Coronary artery (tissue), 2 donors: ENCODE data around the gene YJU2.
A peak's percentile ranks its signal among the peaks of the same experiment; 100 is the strongest.
"Not testable (repeated sequence)": the region's sequence is repeated elsewhere in the genome, so short reads cannot be mapped to it uniquely, and the experiment has no call there.

Experiments
- DNase-seq: peaks from one replicate; pipeline ENCODE4 v3.0.0-alpha.2; 2017; ENCODE audit warnings: low spot score
- H3K27ac ChIP-seq, 2 donors: fragments of 200-600 bp; sonication (generic); one replicate each; pipeline ENCODE4 v1.5.1; 2016 to 2019
- H3K4me3 ChIP-seq: fragments of 200-600 bp; sonication (generic); 2 replicates; pipeline ENCODE4 v1.5.1; 2016; ENCODE audit warnings: mild to moderate bottlenecking, moderate library complexity
- TF ChIP-seq, protein P1 (sequence below): fragments of 200-600 bp; sonication (generic); IDR thresholded peaks from one replicate; pipeline ENCODE4 v1.5.1; 2019; ENCODE audit warnings: antibody characterized with exemption

YJU2 gene

GRCh38 chr19:4279530-4280422, 32.9 kb downstream of the YJU2 start:
- H3K4me3 ChIP-seq = peak overlapping the region; percentile 51
- DNase-seq = no peak
- TF ChIP-seq, protein P1, sequence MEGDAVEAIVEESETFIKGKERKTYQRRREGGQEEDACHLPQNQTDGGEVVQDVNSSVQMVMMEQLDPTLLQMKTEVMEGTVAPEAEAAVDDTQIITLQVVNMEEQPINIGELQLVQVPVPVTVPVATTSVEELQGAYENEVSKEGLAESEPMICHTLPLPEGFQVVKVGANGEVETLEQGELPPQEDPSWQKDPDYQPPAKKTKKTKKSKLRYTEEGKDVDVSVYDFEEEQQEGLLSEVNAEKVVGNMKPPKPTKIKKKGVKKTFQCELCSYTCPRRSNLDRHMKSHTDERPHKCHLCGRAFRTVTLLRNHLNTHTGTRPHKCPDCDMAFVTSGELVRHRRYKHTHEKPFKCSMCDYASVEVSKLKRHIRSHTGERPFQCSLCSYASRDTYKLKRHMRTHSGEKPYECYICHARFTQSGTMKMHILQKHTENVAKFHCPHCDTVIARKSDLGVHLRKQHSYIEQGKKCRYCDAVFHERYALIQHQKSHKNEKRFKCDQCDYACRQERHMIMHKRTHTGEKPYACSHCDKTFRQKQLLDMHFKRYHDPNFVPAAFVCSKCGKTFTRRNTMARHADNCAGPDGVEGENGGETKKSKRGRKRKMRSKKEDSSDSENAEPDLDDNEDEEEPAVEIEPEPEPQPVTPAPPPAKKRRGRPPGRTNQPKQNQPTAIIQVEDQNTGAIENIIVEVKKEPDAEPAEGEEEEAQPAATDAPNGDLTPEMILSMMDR = no peak
- no peak overlapping the region for H3K27ac ChIP-seq

DNA sequence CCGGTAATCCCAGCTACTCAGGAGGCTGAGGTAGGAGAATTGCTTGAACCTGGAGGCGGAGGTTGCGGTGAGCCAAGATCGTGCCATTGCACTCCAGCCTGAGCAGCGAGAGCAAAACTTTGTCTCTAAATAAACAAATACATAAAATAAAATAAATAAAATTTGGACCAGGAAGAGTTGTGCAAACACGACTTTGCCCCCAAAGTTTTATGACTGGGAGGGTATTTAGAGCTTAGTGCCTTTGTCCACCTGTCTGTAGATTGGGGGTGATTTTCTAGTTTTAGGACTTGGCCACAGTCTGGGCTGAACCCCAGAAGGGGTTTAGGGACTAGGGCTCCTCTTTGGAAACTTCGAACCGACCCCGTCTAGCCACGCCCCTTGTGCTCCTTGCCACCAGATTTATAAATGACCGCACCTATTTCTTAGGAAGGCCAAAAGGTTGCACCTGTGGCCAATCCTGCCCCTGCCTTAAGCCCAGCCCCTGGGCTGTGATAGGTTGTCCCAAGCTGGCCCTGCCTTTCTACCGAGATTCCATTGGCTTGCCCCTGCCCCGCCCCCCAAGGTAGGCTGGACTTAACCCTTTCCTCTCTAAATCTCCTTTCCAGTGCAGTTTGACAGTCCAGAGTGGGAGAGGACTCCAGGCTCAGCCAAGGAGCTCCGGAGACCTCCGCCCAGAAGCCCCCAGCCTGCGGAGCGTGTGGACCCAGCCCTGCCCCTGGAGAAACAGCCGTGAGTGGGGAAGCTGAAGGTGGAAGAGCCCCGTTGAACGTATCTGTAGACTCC, 37.5 kb downstream of the YJU2 start:
- Histone ChIP-seq H3K27ac (no peak overlapping the region), H3K4me3 (no peak overlapping the region)
- TF ChIP-seq, protein P1 = no peak
- DNase-seq = no peak

GRCh38 chr19:4284974-4285373, 38.1 kb downstream of the YJU2 start:
- Histone ChIP-seq H3K27ac (no peak overlapping the region), H3K4me3 (no peak overlapping the region)
- DNase-seq = no peak
- TF ChIP-seq, protein P1 = no peak

DNA sequence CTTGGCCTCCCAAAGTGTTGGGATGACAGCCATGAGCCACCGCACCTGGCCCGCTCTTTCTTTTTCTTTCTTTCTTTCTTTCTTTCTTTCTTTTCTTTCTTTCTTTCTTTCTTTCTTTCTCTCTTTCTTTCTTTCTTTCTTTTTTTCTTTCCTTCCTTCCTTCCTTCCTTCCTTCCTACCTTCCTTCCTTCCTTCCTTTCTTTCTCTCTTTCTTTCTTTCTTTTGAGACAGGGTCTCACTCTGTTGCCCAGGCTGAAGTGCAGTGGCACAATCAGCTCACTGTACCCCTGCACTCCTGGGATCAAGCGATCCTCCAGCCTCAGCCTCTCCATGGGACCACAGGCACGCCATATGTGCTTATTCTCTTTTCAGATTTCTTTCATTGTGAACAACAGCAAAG, 39.3 kb downstream of the YJU2 start:
- H3K4me3 ChIP-seq, DNase-seq, H3K27ac ChIP-seq: not testable (repeated sequence)

GRCh38 chr19:4288091-4288777, 41.4 kb downstream of the YJU2 start:
- TF ChIP-seq, protein P1 = no peak
- DNase-seq = no peak
- no peak overlapping the region for H3K4me3 ChIP-seq
- H3K27ac ChIP-seq = no peak overlapping the region

DNA sequence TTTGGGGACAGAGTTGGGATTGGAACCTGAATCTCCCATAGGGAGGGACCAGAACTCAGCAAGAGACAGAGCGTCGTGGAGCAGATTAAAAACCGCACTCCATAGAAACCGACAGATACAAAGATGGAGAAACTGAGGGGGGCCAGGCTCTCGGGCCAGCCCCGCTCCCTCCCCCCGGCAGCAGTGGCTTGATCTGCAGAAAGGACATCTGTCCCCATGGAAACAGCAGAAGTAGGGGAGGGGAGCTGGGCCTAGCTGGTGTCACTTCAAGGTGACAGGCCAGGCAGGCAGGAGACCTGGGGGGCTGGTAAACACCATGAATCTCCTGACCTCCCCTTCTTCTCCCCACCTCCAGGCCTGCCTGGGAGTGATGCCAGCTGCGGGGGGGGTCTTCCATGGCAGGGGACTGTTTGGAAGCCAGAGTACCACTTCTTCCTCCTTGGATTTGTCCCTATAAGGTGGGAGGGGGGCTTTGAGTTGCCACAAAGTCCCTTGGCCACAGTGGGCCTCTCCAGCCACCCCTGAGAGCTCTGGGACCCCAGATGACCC, 44.4 kb downstream of the YJU2 start:
- Histone ChIP-seq H3K4me3 (no peak overlapping the region), H3K27ac (no peak overlapping the region)
- DNase-seq = no peak
- TF ChIP-seq, protein P1 = no peak

DNA sequence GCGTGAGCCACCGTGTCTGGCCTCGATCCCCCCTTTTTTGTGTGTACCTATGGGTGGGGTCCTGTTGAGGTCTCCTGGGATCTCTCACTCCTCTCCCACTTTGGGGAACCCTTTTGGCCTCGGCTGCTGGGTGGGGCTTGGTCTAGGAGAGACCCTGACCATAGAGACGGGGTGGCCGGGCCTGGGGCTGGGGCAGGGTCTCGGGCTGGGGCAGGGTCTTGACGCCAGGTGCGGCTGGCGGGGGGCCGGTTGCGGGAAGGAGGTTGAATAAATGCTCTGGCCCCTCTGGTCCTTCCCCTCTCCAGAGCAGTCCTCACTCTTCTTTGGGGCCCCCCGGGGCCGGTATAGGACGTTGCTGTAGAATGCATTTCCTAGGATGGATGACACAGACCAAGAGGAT, 45.6 kb downstream of the YJU2 start:
- no peak for DNase-seq
- TF ChIP-seq, protein P1 = no peak
- no peak overlapping the region for H3K4me3 ChIP-seq
- no peak overlapping the region for H3K27ac ChIP-seq
